HepG2 (cell line): Measurements from ENCODE around the gene GPX5. TPM values are rescaled to one million over a fixed set of nuclear protein-coding genes. Genes with fewer than 3 reads are reported as not detected.
A peak's percentile ranks its signal among the peaks of the same experiment; 100 is the strongest.

Experiments used
- BORCS8-MEF2B ChIP-seq: sonication (generic); formaldehyde crosslinking; IDR thresholded peaks from 2 replicates; pipeline ENCODE4 v1.8.0; 2022; ENCODE audit warnings: mild to moderate bottlenecking, missing genetic modification reagents
- MEF2D ChIP-seq: sonication (generic); formaldehyde crosslinking; IDR thresholded peaks from 2 replicates; pipeline ENCODE4 v1.5.1; 2020; ENCODE audit warnings: mild to moderate bottlenecking, missing genetic modification reagents
- RFXAP ChIP-seq: sonication (generic); formaldehyde crosslinking; IDR thresholded peaks from 2 replicates; pipeline ENCODE4 v1.4.0; 2020; ENCODE audit warnings: missing genetic modification reagents, borderline replicate concordance
- ZNF446 ChIP-seq: sonication (generic); formaldehyde crosslinking; IDR thresholded peaks from 2 replicates; pipeline ENCODE4 v1.5.0; 2020; ENCODE audit warnings: mild to moderate bottlenecking, missing genetic modification reagents
- ZNF484 ChIP-seq: sonication (generic); formaldehyde crosslinking; IDR thresholded peaks from 2 replicates; pipeline ENCODE4 v1.5.1; 2020; ENCODE audit warnings: mild to moderate bottlenecking, low read depth, missing genetic modification reagents, borderline replicate concordance
- ZNF703 ChIP-seq: sonication (generic); formaldehyde crosslinking; IDR thresholded peaks from 2 replicates; pipeline ENCODE4 v1.5.1; 2020; ENCODE audit warnings: missing genetic modification reagents, mild to moderate bottlenecking, moderate library complexity, borderline replicate concordance
- polyA plus RNA-seq, 8 experiments: library from polyadenylated mRNA; depleted of rRNA in 3 of 8; stranded (reverse) in 7 of 8; unstranded in 1 of 8; fragments of >200 nt; fragmentation: Illumina TruSeq in 4 of 8; extraction: Trizol in 4 of 8; gene quantifications; 2 replicates each; pipeline versions ENCODE4 v1.2.1 to v1.2.3, GENCODE V29; 2011 to 2016; ENCODE audit warnings: low read depth in 4 of 8, missing spikeins in 1 of 8, mixed read lengths in 1 of 8; ENCODE audit not compliant: insufficient read depth in 1 of 8
- total RNA-seq, 5 experiments: library from RNA; depleted of rRNA; stranded (reverse); fragments of >200 nt; fragmentation: Illumina TruSeq; extraction: Trizol; gene quantifications; 2 replicates each; pipeline ENCODE4 v1.2.3, GENCODE V29; 2016; ENCODE audit warnings: low read depth in 1 of 5
- TF ChIP-seq, protein P1 (sequence below): sonication (generic); formaldehyde crosslinking; IDR thresholded peaks from 2 replicates; pipeline ENCODE4 v1.5.0; 2020; ENCODE audit warnings: mild to moderate bottlenecking, missing genetic modification reagents, borderline replicate concordance
- TF ChIP-seq, protein P2 (sequence below): sonication (generic); formaldehyde crosslinking; IDR thresholded peaks from 2 replicates; pipeline ENCODE4 v1.5.1; 2020; ENCODE audit warnings: missing genetic modification reagents, mild to moderate bottlenecking, borderline replicate concordance
- TF ChIP-seq, protein P3 (sequence below), 2 experiments: fragments of 450-650 bp in 1 of 2; sonication (generic) in 1 of 2; formaldehyde crosslinking in 1 of 2; IDR thresholded peaks; 2 replicates each; pipeline versions ENCODE4 v1.6.1 to v1.8.0; 2016 to 2022; ENCODE audit warnings: antibody characterized with exemption in 1 of 2, mild to moderate bottlenecking in 1 of 2, missing genetic modification reagents in 1 of 2

Gene GPX5
- total and polyA plus RNA-seq, 2 of the 13 experiments (the other 11 are each of a cell fraction or from before 2014, with no cell fraction given) = not detected

DNA sequence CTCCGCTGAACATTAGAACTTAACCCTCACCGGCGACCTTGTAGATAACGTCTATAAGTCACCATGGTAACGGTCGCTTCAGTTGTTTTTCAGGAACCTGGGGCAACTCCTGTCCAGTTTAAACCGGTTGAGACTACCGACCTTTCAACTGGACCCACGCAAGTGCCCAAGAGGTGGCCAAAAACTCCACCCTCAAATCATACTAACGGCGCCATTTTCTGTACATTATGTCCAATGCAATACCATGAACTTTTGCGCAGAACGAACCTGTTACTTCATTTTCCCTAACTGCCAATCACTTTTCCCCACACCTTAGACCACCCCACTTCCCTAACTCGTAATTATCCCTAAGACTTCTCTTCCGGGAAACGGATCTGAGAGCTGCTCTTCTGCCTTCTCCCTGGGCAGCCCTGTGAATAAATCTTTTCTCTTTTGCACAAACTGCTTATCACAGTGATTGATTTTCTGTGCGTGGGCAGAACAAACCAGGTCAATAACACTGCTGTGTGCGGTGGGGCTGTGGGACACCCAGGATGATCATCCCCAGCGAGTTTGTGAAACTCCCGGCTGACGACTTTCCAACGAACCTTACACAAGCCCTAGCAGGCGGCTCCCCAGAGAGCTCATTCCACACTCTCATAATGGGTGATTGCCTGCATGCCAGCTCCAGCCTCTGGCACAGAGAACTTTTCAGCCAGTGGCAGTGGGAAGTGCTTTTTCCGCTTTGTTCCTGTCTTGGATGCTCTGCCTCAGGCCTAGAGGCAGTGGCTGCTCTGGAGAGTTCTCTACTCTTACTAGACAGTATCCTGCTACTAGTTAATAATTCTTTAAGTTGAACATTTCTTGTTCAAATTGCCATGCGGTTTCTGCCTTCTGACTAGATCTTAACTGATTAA, 28.6 kb downstream of the GPX5 start (continued):
- TF ChIP-seq, protein P1, sequence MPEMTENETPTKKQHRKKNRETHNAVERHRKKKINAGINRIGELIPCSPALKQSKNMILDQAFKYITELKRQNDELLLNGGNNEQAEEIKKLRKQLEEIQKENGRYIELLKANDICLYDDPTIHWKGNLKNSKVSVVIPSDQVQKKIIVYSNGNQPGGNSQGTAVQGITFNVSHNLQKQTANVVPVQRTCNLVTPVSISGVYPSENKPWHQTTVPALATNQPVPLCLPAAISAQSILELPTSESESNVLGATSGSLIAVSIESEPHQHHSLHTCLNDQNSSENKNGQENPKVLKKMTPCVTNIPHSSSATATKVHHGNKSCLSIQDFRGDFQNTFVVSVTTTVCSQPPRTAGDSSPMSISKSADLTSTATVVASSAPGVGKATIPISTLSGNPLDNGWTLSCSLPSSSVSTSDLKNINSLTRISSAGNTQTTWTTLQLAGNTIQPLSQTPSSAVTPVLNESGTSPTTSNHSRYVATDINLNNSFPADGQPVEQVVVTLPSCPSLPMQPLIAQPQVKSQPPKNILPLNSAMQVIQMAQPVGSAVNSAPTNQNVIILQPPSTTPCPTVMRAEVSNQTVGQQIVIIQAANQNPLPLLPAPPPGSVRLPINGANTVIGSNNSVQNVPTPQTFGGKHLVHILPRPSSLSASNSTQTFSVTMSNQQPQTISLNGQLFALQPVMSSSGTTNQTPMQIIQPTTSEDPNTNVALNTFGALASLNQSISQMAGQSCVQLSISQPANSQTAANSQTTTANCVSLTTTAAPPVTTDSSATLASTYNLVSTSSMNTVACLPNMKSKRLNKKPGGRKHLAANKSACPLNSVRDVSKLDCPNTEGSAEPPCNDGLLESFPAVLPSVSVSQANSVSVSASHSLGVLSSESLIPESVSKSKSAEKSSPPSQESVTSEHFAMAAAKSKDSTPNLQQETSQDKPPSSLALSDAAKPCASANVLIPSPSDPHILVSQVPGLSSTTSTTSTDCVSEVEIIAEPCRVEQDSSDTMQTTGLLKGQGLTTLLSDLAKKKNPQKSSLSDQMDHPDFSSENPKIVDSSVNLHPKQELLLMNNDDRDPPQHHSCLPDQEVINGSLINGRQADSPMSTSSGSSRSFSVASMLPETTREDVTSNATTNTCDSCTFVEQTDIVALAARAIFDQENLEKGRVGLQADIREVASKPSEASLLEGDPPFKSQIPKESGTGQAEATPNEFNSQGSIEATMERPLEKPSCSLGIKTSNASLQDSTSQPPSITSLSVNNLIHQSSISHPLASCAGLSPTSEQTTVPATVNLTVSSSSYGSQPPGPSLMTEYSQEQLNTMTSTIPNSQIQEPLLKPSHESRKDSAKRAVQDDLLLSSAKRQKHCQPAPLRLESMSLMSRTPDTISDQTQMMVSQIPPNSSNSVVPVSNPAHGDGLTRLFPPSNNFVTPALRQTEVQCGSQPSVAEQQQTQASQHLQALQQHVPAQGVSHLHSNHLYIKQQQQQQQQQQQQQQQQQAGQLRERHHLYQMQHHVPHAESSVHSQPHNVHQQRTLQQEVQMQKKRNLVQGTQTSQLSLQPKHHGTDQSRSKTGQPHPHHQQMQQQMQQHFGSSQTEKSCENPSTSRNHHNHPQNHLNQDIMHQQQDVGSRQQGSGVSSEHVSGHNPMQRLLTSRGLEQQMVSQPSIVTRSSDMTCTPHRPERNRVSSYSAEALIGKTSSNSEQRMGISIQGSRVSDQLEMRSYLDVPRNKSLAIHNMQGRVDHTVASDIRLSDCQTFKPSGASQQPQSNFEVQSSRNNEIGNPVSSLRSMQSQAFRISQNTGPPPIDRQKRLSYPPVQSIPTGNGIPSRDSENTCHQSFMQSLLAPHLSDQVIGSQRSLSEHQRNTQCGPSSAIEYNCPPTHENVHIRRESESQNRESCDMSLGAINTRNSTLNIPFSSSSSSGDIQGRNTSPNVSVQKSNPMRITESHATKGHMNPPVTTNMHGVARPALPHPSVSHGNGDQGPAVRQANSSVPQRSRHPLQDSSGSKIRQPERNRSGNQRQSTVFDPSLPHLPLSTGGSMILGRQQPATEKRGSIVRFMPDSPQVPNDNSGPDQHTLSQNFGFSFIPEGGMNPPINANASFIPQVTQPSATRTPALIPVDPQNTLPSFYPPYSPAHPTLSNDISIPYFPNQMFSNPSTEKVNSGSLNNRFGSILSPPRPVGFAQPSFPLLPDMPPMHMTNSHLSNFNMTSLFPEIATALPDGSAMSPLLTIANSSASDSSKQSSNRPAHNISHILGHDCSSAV (CRISPR knock-in tag) = no peak
- 0 out of 2 replicates have a peak, but pooled peaks have one; percentile 52 for TF ChIP-seq MEF2D (CRISPR knock-in tag)
- TF ChIP-seq, protein P2, sequence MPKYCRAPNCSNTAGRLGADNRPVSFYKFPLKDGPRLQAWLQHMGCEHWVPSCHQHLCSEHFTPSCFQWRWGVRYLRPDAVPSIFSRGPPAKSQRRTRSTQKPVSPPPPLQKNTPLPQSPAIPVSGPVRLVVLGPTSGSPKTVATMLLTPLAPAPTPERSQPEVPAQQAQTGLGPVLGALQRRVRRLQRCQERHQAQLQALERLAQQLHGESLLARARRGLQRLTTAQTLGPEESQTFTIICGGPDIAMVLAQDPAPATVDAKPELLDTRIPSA (CRISPR knock-in tag) = no peak
- peak; percentile 69; the same call in 1 of the 2 replicates for TF ChIP-seq RFXAP (CRISPR knock-in tag)
- TF ChIP-seq, protein P3, sequence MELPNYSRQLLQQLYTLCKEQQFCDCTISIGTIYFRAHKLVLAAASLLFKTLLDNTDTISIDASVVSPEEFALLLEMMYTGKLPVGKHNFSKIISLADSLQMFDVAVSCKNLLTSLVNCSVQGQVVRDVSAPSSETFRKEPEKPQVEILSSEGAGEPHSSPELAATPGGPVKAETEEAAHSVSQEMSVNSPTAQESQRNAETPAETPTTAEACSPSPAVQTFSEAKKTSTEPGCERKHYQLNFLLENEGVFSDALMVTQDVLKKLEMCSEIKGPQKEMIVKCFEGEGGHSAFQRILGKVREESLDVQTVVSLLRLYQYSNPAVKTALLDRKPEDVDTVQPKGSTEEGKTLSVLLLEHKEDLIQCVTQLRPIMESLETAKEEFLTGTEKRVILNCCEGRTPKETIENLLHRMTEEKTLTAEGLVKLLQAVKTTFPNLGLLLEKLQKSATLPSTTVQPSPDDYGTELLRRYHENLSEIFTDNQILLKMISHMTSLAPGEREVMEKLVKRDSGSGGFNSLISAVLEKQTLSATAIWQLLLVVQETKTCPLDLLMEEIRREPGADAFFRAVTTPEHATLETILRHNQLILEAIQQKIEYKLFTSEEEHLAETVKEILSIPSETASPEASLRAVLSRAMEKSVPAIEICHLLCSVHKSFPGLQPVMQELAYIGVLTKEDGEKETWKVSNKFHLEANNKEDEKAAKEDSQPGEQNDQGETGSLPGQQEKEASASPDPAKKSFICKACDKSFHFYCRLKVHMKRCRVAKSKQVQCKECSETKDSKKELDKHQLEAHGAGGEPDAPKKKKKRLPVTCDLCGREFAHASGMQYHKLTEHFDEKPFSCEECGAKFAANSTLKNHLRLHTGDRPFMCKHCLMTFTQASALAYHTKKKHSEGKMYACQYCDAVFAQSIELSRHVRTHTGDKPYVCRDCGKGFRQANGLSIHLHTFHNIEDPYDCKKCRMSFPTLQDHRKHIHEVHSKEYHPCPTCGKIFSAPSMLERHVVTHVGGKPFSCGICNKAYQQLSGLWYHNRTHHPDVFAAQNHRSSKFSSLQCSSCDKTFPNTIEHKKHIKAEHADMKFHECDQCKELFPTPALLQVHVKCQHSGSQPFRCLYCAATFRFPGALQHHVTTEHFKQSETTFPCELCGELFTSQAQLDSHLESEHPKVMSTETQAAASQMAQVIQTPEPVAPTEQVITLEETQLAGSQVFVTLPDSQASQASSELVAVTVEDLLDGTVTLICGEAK (IDR thresholded peaks at IDR 0.05) = no peak
- TF ChIP-seq, protein P3 (CRISPR knock-in tag; IDR thresholded peaks at IDR 0.05) = no peak
- TF ChIP-seq ZNF446 (CRISPR knock-in tag) = no peak
- no peak for TF ChIP-seq ZNF703 (CRISPR knock-in tag)
- TF ChIP-seq BORCS8-MEF2B = no peak
- TF ChIP-seq ZNF484 (CRISPR knock-in tag) = no peak
